Motor neuron (in vitro differentiated cells): ENCODE measurements around the gene SEPTIN2. TPM values are rescaled to one million over a fixed set of nuclear protein-coding genes. Genes with fewer than 3 reads are reported as not detected.

ENCODE experiments used
- ATAC-seq, 8 experiments: fragments of 200-7000 bp; cut with Tn5 transposase; replicated peaks in 6 of 8; 2 replicates each; pipeline ENCODE4 v1.8.0; 2021; ENCODE audit warnings: mild to moderate bottlenecking in 8 of 8, moderate library complexity in 8 of 8
- H3K27ac ChIP-seq, 2 donors: fragments of 250-450 bp; sonication (Bioruptor Pico); 2 replicates each; pipeline ENCODE4 v1.9.0; 2021; ENCODE audit warnings: antibody characterized with exemption in 2 of 2, mild to moderate bottlenecking in 2 of 2, moderate library complexity in 1 of 2
- H3K4me1 ChIP-seq, 2 donors: fragments of 250-450 bp; sonication (Bioruptor Pico); replicated peaks in 1 of 2; 2 replicates each; pipeline ENCODE4 v1.6.1; 2021; ENCODE audit warnings: antibody characterized with exemption in 2 of 2, mild to moderate bottlenecking in 2 of 2, moderate library complexity in 1 of 2
- H3K4me3 ChIP-seq, 5 donors: fragments of 250-450 bp; sonication (Bioruptor Pico); 2 replicates each; pipeline ENCODE4 v1.9.0; 2021; ENCODE audit warnings: antibody characterized with exemption in 5 of 5, mild to moderate bottlenecking in 5 of 5, moderate library complexity in 4 of 5
- WGBS, 10 experiments: fragments of 450-650 bp; shearing (Covaris generic); methylation state at CpG; one replicate each; pipeline ENCODE4 v1.0.0; 2022; 5-methylcytosine and 5-hydroxymethylcytosine counted together
- in situ Hi-C, 9 experiments: fragments of 400-800 bp; cut with MboI; loops; one replicate each; pipeline ENCODE4 v1.15.0; 2021; ENCODE audit warnings: low sequenced_read_pairs in 9 of 9, low pct_unique_long_range_greater_than_20kb in 2 of 9; ENCODE audit not compliant: unreplicated experiment in 9 of 9
- total RNA-seq, 8 experiments: library from RNA; unstranded; fragments of 300-600 nt; gene quantifications; 2 replicates each; pipeline versions ENCODE4 v1.2.3 to v1.2.4, GENCODE V29; 2022

The SEPTIN2 gene
- 100 to 1,000 TPM; 163 to 382 (median 269) TPM for total RNA-seq

DNA sequence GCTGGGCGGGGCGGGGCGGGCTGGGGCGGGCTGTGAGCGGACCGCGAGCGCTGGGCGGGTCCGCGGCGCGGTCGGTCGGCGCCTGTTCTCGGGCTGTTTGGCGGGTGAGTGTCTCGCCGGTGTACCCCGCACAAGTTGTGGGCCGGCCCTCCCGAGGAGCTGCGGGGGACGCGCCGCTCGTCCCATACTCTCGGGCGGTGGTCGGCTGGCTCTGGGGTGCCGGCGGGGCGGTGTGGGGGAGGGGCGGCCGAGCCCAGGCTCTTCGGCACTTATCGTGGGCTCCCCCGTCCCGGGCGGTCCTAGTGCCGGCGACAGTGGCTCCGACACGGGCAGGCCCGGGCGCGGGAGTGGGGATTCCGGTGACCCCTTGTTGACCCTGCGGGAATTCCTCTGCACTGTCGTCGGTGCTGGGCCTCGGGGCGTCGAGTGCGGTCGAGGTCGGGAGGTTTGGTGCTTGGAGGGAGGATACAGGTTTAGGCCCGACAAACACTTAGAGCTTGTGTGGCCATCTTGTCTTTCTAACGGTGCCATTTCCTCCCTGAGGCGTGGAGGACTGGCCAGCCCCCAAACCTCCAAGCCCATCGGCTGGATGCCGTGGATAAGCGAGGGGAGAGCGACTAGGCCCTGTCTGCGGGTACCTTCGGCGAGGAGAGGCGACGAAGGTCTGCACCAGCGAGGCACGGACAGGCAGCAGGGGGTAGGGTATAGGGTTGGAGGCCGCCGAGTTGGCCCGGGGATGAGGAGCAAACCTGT, at the start of gene SEPTIN2:
SEPTIN2 (plus strand) TSS at position 47 of the 753 bp plus-strand sequence. CDS start 8,308 bp downstream, outside the sequence.
- Histone ChIP-seq H3K4me1 (peaks cover 19 to 25% of the 10 kb centered on the region in 2 donors), H3K27ac (peak within 1 kb of the TSS; percentile 99), H3K4me3 (peak within 1 kb of the TSS; percentile 78 to 94 (median 87))
- 0 to 10% (median 0%) methylated on average over 1 to 8 of the region's 75 CpGs; no CpG with 5 or more reads in 4 of the 10 experiments for WGBS, 10 experiments
- peak; percentile 22 to 62 (median 54) for ATAC-seq
- in situ Hi-C loops: no loop called here

DNA sequence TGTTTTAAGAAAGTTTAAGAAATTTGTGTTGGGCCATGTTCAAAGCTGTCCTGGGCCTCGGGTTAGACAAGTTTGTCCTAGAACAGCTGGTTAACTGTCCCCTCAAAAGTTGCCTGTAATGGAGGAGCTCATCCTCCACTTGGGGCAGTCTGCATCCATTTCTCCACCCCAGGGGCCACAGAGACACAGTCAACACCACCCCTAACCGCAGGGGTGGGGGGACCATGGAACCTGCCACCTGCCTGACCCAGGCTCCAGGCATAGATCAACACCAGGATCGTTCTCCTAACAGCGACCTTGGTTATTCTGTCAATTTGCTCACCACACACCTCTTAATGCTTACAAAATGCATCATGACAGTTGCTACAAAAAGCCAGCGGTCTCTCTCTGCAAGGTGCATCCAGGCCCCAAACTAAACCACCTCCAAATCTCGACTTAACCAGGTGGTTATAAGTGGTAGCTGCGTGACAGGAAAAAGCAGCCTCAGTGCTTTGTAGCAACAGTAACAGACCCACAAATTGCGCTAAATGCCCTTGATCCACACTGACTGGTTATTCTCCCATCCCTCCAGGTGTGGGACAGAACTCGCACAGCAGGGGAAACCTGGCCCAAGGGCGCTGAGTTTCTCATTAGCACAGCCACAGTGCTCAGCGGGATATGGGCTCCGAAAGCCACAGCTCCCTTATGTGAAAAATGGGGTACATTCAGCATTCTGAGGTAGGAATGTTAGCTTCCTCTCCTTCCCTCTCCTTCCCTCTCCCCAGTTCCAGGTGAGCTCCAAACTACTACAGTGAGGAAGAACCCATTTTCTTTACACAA, 48.3 kb upstream of the SEPTIN2 start:
- no peak for ATAC-seq
- H3K4me3 ChIP-seq: no peak overlapping the region
- WGBS, 10 experiments: 48 to 93% (median 82%) methylated on average over 1 to 8 of the region's 12 CpGs; no CpG with 5 or more reads in 4 of the 10 experiments
- peaks cover 6 to 10% of the 10 kb centered on the region in 2 donors for H3K4me1 ChIP-seq
- in situ Hi-C loops: no loop called here
- no peak overlapping the region for H3K27ac ChIP-seq

DNA sequence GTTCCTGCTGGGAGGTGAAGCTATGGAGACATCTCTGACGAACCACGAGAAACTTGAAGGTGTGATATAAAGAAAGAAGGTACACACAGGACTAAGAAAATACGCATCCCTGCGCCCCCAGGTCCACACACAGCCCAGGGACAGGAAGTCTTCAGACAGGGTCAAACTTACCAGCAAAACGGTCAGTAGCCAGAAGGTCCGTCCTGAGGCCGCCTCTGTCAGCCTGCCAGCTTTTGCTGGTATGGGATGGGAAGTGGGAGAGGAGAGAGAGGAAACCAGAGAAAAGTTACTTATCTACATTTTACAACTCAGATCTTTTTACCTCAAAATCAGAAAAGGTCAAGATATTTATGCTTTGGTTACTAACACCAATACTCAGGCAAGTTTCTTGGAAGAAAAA, 47.4 kb upstream of the SEPTIN2 start:
- ATAC-seq: no peak
- in situ Hi-C loops: no loop called here
- Histone ChIP-seq H3K4me3 (no peak overlapping the region), H3K27ac (no peak overlapping the region), H3K4me1 (peaks cover 6 to 13% of the 10 kb centered on the region in 2 donors)
- WGBS, 10 experiments: 58 to 100% (median 96%) methylated on average over 2 to 7 of the region's 7 CpGs; no CpG with 5 or more reads in 3 of the 10 experiments

DNA sequence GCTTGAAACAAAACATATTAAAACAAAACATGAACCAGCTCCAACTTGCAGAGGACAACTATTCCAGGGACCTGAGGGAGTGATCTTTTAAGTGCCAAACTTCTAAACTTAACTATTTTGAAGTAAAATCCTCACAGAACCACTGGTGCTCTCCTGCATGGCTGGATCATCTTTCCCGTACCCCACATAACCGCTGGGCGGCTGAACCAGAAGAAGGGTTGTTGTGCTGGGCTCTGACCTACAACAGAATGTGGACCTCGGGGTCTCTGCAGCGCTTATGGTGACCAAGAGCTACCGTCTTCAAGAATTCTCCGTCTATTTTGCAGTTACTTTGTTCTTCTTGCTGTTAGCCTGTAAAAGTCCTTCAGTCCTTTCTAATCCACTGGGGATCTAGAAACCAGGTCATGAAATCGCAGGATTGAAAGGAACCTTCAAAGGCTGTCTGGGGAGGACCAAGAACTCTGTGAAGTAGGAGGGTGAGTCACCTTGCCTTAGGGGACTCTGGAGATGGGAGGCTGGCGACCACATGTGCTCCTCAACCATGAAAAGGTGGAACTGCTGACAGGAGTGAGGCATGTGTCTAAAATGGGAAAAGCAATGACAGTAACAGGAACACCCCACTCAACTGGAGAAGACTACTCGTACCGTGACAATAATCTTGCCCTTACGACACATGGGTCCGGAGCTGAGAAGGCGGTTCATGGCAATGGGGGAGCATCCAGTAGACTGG, 46.8 kb upstream of the SEPTIN2 start:
- 17 to 100% (median 94%) methylated on average over 1 to 14 of the region's 14 CpGs for WGBS, 10 experiments
- in situ Hi-C loops: no loop called here
- peak in 3 of 8 experiments; percentile 19 to 30 (median 26) for ATAC-seq
- no peak overlapping the region for H3K27ac ChIP-seq
- H3K4me3 ChIP-seq: no peak overlapping the region
- H3K4me1 ChIP-seq: peaks cover 6 to 16% of the 10 kb centered on the region in 2 donors

DNA sequence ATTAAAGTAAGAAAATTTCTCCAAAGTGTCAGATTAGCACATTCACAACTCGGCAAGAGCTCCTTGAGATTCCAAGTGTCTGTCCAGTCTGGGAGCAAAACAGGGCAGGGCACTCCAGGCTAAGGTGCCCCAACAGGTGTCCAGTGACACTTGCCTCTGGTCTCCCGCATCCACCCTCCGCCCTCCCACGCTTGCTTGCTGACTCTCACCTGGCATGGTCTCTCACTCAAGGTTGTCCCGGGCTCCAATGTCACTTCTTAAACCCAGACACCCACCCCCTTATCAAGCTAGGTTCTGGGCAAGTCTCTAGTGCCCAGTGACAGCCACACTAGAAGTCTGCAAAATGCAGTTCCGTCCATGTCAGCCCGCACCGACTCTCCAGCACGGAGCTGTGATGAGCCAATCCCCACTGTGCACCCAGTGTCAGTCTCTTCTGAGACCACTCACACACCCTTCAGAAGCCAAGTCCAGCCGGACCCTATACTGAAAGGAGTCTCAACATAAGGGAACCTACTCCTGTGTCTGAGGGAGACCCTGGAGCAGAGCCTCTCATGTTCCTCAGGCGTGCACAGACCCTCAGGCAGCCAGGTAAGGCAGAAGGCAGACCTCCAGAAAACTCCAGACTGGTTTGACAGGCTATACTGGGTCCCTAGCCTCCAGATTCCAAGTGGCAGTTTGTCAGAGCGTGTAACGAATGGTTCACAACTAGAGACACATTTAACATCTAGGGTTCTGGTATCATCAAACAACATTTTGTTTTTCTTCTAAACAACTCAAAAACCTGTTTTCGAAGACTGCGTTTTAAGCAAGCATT, 45.8 kb upstream of the SEPTIN2 start:
- WGBS, 10 experiments: 47 to 100% (median 93%) methylated on average over 1 to 13 of the region's 15 CpGs; no CpG with 5 or more reads in 1 of the 10 experiments
- no peak overlapping the region for H3K27ac ChIP-seq
- no peak for ATAC-seq
- peaks cover 6 to 16% of the 10 kb centered on the region in 2 donors for H3K4me1 ChIP-seq
- no peak overlapping the region for H3K4me3 ChIP-seq
- in situ Hi-C loops: no loop called here

DNA sequence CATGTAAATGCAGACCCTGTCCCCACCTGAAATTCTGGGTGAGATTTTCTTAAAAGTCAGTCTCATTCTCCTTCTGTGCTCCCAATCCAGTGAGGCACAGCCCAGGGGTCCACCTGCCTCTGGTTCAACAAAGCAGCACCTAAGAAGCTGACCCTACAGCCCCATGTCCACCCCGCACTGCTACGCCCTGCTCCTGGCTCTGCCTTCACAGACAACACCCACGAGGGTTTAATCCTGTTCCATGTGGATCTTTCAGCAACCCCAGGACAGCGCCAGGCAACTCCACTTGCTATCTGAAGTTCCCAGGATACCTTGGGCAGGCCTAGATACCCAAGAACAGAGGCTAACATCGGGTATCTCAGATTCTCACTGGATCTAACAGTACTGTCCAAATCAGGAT, 45.2 kb upstream of the SEPTIN2 start:
- Histone ChIP-seq H3K4me3 (peak overlapping the region in 1 of 5 donors; percentile 86), H3K4me1 (peaks cover 6 to 16% of the 10 kb centered on the region in 2 donors), H3K27ac (no peak overlapping the region)
- WGBS, 10 experiments: 24 to 100% (median 94%) methylated on average over 1 to 5 of the region's 5 CpGs; no CpG with 5 or more reads in 3 of the 10 experiments
- in situ Hi-C loops: no loop called here
- ATAC-seq: no peak

DNA sequence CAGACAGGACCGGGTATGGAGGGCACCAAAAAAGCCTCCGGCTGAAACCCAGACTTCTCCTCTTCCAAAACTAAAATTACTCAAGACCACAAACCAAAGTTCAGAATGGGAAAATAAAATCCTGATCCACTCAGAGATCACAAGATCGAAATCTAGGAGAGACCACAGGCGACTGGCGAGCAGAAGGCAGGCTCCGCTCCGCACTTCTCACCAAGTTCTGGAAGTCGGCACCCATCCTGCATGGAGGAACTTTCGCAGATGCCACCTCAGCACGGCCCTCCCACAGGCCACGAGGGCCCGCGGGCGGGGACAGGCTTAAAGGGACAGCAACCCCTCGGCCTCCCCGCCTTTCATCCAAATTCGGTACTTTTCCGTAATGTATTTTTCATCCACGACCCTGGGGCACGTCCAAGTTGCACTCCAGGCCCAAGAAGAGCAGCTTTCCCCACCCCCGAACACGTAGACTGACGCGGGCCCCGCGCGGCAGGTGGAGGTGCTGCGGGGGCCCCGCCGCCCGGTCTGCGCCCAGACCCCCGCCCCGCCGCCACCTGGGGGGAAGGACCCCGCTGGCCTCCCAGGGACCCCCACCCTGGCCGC, 43.9 kb upstream of the SEPTIN2 start:
- peak overlapping the region; percentile 58 to 79 for H3K27ac ChIP-seq
- peak overlapping the region; percentile 69 to 90 (median 81) for H3K4me3 ChIP-seq
- WGBS, 10 experiments: 0 to 25% (median 10%) methylated on average over 1 to 8 of the region's 37 CpGs; no CpG with 5 or more reads in 3 of the 10 experiments
- ATAC-seq: peak; percentile 54 to 71 (median 60)
- in situ Hi-C loops: no loop called here
- peaks cover 6 to 16% of the 10 kb centered on the region in 2 donors for H3K4me1 ChIP-seq

DNA sequence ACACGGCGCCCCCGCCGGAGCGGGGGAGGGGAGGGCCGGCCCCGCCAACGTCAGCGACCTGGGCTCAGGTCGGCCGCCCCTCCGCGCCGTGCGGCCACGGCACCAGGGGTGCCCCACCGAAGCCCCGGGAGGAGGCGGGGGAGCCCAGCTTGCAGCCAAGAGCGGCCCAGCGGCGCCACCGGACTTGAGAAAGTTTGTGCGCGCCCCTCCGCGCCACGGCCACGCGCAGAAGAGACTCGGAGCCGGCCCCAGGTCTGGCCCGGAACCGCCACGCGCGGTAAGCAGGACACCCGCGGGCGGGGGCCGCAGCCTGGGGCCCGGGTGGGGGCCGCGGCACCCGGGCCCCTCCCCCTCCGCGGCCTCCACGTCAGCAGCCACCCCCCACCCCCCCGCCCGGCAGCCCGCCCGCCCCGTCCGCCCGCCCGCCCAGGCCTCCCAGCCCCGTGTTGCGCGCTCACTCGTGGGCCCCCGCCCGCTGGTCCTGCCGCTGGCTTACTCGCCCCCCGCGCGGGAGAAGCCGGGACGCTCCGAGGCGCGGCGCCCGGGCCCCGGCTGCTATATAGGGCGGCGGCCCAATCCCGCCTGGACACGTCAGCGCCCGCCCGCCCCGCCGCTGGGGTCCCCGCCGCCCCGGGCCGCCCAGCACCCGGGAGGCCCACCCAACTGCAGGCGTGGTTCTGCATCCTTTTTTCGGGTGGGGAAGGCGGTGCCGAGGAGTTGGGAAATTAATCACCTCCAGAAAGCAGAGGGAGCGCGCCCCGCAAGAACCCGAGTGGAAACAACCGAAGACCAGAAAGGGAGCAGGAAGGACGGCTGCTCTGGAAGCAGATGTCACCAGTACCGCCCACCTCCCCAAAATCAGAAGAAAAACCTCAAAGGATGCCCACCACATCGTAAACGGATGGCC, 43.2 kb upstream of the SEPTIN2 start:
- Histone ChIP-seq H3K4me1 (peaks cover 6 to 16% of the 10 kb centered on the region in 2 donors), H3K4me3 (peak overlapping the region; percentile 69 to 90 (median 81)), H3K27ac (peak overlapping the region; percentile 58 to 79)
- WGBS, 10 experiments: 0 to 15% (median 0%) methylated on average over 1 to 6 of the region's 102 CpGs; no CpG with 5 or more reads in 7 of the 10 experiments
- in situ Hi-C loops: no loop called here
- ATAC-seq: peak; percentile 63 to 90 (median 86)

DNA sequence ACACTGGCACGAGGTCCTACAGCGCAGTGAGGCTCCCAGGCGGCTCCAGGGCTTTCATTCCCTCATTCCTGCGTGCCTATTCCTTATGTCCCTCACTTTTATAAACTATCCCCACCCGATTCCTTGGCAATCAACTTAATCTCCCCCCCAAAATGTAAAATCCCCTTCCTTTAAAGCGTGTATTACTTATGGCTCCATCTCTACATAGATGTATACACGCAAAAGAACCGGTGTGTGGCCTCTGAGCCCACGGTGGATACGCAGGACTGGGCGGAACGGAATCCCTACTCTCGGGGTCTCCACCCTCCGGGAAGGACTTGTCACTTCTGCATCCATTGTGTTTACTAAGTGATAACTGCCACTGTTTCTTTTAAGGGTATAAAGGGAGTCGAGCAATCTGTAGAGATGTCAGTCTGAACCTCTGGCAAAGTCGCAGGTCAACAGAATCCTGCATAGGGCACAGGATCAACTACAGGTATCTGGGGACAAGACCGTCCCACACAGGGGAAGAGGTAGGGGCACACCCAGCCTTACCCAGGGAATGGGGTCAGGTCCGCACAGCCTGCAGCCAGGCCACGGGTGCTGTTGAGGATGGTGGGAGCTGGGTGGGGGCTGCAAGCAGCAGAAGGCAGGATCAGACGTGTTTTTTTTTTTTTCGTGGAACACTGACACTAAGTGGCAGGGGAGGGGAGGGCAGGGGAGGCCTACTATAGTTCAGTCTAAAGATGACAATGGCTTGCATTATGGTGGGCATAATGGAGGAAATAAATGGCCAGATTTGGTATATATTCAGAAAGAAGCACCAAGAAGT, 42.3 kb upstream of the SEPTIN2 start:
- ATAC-seq: peak in 2 of 8 experiments; percentile 2
- Histone ChIP-seq H3K4me3 (peak overlapping the region; percentile 69 to 90 (median 81)), H3K27ac (peak overlapping the region in 1 of 2 donors; percentile 79), H3K4me1 (peaks cover 6 to 16% of the 10 kb centered on the region in 2 donors)
- 0 to 88% (median 46%) methylated on average over 1 to 11 of the region's 21 CpGs; no CpG with 5 or more reads in 1 of the 10 experiments for WGBS, 10 experiments
- in situ Hi-C loops: no loop called here

DNA sequence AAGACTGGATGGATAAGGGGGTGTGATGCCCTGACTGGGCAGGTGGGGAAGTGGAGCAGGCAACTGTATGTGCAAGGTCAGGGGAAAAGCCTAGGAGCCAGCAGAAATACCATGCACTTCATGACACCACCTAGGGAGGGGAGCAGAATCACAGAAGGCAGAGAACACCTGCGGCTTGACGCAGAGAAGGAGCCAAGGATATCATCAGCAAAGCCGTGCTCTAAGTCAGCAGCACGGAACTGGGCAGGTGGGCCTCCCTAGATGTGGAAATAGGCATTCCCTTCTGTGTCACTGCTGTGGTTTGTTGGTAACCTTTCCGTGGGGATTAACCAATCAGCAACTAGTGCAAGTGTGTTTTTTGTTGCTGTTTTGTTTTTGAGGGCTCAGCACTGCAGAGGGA, 41.6 kb upstream of the SEPTIN2 start:
- Histone ChIP-seq H3K27ac (no peak overlapping the region), H3K4me3 (no peak overlapping the region), H3K4me1 (peaks cover 9 to 16% of the 10 kb centered on the region in 2 donors)
- in situ Hi-C loops: no loop called here
- no peak for ATAC-seq
- 17 to 100% (median 91%) methylated on average over 1 to 5 of the region's 5 CpGs; no CpG with 5 or more reads in 2 of the 10 experiments for WGBS, 10 experiments
